Stimulated activated CD4-positive, alpha-beta T cell treated with anti-CD3 and anti-CD28 coated beads, Interleukin-1b, Interleukin-23, amount 100 ng/mL, for 48 hours (primary cell): ENCODE results near the gene TC2N.
"Not testable (repeated sequence)": the region's sequence is repeated elsewhere in the genome, so short reads cannot be mapped to it uniquely, and the experiment has no call there.

Experiments used
- DNase-seq: peaks from one replicate; pipeline ENCODE4 v3.0.0-alpha.2; 2020

Gene TC2N

DNA sequence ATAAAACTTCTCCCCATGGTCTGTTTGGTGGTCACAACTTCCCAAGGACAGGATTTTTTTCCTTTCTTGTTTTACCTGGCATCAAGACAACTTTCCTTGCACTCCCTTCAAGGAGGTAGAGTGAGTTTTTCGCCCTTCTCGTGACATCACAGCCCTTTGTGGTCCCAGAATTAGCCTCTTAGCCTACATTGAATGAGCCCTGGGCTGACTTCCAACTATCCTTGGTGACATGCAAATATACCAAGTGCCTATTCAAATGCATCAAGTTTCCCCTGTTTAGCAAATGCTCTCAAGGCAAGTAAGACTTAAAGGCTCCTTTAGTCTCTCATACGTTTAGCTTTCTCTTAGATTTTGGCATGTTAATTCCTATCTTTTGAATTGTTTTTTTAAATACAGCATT lies 36.6 kb downstream of the TC2N start:
- no peak for DNase-seq

DNA sequence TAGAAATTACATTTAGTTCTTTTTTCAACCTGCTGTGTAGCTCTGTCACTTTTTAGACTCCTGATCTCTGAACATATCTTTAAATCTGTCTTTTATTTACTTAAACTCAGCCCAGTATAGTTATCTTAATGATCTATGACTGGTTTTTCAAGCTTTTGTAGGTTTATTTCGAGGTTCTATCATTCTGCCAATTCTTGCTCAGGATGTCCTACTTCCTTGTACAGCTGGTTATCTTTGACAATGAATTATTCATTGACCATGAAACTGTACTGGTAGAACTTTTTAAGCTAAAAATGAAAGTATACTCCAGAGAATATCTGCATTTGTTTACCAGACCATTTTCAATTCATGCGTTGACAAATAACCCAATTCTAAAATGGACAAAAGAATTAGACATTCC lies 37.8 kb downstream of the TC2N start:
- DNase-seq, result no peak

DNA sequence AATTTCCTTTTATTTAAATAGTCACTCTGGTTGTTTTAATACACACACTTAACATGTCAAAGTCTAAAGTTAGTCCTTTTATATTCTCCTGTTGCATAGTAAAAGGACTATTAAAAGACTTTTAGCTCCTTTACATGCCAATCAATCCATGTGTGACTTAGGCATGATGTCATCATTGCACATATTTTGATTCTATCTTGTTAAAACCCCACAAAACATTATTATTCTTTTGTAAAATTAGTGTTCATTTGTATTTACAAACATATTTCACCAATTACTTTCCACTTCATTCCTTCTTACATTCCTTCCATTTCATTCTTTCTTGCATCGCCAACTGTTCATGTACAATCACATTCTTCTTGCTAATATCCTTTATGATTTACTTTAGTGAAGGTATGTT lies 39.6 kb downstream of the TC2N start:
- no peak for DNase-seq

GRCh38 chr14:91817566-91818325 lies 49.6 kb downstream of the TC2N start:
- DNase-seq, result no peak

DNA sequence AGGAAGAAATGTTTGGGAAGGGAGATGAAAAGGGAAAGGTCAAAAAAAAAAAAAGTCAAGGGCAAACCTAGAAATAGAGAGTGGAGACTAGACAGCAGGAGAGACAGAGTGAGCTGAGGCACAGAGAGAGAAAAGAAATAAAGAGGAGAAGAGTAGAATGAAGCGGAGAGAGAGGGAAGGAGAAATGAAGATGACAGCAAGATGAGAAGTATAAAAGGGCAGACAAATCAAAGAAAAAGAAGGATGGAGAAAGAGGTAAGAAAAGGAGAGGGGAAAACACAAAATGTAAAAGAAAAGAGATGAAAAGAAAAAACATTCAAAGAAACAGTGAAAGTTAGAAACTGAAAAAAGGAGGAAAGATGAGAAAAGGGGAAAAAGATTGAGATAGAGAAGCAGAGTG lies 53.0 kb downstream of the TC2N start:
- DNase-seq, result no peak

- DNase-seq, result no peak
Measured at GRCh38 chr14:91810699-91811098, 56.6 kb downstream of the TC2N start.

DNA sequence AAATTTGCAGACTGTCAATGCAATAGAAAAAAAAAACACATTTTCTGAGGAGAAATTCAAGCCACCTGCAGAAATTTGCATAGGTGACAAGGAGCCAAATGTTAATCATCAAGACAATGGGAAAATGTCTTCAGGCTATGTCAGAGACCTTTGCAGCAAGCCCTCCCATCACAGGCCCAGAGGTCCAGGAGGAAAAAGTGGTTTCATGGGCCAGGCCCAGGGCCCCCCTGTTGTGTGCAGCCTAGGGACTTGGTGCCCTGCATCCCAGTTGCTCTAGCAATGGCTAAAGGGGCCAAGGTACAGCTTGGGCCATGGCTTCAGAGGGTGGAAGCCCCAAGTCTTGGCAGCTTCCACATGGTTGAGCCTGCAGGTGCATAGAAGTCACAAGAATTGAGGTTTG lies 60.6 kb downstream of the TC2N start:
- DNase-seq, result no peak

DNA sequence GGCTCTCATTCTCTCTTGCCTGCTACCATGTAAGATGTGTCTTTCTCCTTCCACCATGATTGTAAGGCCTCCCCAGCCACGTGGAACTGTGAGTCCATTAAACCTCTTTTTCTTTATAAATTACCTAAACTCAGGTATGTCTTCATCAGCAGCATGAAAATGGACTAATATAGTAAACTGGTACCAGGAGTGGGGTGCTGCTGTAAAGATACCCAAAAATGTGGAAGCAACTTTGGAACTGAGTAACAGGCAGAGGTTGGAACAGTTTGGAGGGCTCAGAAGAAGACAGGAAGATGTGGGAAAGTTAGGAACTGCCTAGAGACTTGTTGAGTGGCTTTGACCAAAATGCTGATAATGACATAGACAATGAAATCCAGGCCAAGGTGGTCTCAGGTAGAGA lies 61.2 kb downstream of the TC2N start:
- DNase-seq, result not testable (repeated sequence)

GRCh38 chr14:91805659-91806058 lies 61.7 kb downstream of the TC2N start:
- no peak for DNase-seq

GRCh38 chr14:91801358-91801757 lies 66.0 kb downstream of the TC2N start:
- no peak for DNase-seq

DNA sequence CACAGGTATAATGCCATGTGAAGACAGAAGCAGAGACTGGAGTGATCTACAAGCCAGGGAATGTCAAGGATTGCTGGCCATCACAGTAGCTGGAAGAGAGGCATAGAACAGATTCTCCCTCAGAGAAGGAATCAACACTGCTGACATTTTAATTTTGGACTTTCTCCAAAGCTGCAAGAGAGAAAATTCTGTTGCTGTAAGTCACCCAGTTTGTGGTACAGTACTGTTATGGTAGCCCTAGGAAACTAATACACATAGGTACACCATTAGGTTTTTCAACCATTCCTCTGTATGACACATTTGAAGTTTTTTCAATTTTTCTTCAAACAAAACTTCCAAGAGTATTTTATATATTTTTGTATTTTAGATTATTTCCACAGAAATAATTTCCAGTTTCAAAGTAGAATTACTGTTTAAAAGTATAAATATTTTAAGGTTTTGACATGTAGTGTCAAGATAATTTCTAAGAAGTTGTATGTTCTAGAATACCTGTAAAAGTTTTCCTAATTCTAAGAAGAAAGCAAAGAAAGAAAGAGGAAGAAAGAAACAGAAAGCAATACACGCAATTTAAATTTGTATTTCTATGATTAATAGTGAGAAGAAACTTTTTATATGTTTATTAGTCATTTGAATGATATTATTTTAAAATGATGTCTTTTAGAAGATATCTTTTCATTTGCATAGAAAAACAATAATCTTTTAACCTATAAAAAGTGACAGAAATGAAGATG lies 70.6 kb downstream of the TC2N start:
- DNase-seq, result no peak

- DNase-seq, result no peak
Measured at GRCh38 chr14:91793704-91794103, 73.6 kb downstream of the TC2N start.

DNA sequence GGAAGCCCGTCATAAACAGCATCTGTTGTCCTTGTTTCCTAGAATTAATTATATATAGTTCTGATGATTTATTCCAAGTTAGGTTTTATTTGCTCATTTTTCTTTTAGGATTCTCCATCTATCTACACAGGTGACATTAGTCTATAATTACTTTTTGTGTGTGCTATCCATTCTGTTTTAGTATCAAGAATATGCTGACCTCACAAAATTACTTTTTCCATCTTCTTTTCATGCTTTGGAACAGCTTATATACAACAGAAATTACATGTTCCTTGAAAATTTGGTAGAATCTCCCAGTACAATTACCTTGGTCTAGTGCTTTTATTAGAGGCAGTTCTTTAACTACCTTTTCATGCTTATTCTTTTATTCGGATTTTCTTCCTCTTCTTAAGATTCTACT lies 81.1 kb downstream of the TC2N start:
- no peak for DNase-seq

- DNase-seq, result no peak
Measured at GRCh38 chr14:91780452-91780851, 86.9 kb downstream of the TC2N start.

DNA sequence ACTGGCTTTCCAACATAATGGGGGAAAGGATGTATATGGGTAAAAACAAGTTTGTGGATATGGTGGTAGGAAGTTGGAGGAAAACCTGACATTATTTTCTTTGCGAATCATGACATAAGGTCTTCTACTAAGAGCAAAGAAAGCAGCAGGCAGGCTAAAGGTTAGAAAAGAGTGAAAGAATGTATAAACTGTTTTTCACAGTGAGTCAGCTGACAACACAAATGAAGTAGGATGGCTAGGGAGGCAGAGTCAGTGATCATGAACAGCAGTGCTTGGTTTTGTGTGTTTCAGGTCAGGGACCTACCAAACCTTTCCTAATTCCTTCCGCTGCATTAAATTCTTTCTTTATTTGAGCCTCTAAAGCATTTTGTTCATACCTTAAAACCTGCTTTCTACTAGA lies 89.1 kb downstream of the TC2N start:
- DNase-seq, result no peak

GRCh38 chr14:91774140-91775096 lies 92.9 kb downstream of the TC2N start:
- DNase-seq, result no peak

- no peak for DNase-seq
Measured at GRCh38 chr14:91770185-91770584, 97.2 kb downstream of the TC2N start.

DNA sequence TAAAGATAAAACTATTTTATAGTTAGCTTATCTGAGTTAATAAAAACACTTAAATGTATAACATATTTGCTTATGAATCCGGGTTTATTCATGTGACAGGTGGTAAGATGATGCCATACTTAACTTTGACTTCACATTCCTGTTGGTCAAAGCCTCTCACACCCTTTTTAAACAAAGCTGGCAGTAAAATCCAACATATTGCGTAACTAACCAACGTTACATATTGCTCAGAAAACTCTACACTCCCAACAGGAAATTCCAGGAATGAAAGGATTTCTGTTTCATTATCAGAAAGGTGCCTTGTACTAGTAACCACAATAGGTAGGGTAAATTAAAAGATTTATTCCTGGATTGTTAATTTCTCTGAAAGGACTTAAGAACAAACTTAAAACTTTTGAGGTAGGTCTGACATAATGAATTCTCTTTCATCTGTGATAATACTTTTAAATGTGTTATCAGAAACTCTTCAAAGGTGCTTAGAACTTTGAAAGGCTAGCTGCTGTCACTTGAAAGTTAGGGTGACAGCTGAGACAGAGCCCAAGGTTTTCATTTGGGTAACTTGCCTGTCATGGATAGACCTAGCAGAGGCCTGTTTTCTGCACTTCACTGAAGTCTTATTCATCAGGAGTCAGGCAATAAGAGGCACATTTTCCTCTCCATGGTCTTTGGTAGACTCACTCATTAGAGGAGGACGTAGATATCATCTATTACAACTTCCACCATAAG lies 111.6 kb downstream of the TC2N start:
- no peak for DNase-seq

- no peak for DNase-seq
Measured at GRCh38 chr14:91754819-91755218, 112.5 kb downstream of the TC2N start.

- no peak for DNase-seq
Measured at GRCh38 chr14:91754185-91754584, 113.2 kb downstream of the TC2N start.

DNA sequence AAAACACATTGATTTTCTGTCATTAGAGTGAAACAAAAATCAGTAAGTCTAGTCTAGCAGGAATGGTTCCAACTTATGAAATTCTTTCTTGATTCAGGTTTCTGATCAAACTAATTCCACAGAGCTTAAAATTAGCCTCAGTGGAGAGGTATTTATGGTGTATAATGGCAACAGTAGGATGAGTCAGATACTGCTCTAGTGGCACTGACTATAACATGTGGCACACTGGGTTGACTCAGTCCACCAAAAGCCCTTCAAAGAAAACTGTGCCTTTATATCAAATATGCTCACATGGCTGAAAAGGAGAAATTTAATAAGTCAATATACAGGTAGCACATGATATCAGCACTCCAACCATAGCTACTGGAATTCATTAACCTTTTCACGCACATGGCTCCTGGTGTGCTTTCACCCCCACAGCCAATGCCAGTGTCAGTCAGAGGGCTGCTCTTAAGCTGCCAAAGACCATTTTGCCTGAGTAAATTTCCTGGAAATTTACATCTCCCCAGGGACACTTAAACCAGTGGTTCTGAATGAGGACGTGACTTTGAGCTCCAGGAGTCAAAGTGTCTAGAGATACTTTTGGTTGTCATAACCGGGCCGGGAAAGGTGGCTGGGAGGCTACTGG lies 113.7 kb downstream of the TC2N start:
- DNase-seq, result no peak

GRCh38 chr14:91752961-91753360 lies 114.4 kb downstream of the TC2N start:
- no peak for DNase-seq
